ENCODE measurements around the gene ATOSB.

DNA sequence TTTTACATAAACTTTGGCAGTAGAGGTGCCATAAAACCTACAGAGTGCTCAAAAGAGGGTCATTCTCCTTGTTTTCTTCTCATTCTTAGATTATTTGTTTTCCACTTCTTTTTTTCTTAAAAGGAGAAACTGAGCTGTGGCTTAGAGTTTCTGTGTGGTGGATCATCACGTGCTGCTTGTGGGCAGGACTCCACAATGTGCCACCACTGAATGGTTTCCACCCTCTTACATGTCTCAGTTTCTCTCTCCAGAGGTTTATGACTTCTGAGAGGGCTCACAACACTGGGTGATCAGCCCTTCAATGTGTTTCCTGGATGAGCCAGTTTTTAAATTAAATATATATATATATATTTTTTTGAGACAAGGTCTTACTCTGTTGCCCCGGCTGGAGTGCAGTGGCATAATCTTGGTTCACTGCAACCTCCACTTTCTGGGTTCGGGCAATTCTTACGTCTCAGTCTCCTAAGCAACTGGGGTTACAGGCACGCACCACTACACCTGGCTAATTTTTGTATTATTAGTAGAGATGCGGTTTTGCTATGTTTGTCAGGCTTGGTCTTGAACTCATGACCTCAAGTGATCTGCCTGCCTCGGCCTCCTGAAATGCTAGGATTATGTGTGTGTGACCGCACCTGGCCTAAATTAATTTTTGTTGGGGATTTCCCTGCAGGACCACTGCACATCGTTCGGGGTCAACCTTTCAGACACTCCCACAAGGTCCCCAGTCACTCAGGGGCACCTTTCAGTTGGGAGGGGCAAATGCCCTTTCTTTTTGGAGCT, 43.0 kb upstream of the ATOSB start:
- TF ChIP-seq, protein P1, sequence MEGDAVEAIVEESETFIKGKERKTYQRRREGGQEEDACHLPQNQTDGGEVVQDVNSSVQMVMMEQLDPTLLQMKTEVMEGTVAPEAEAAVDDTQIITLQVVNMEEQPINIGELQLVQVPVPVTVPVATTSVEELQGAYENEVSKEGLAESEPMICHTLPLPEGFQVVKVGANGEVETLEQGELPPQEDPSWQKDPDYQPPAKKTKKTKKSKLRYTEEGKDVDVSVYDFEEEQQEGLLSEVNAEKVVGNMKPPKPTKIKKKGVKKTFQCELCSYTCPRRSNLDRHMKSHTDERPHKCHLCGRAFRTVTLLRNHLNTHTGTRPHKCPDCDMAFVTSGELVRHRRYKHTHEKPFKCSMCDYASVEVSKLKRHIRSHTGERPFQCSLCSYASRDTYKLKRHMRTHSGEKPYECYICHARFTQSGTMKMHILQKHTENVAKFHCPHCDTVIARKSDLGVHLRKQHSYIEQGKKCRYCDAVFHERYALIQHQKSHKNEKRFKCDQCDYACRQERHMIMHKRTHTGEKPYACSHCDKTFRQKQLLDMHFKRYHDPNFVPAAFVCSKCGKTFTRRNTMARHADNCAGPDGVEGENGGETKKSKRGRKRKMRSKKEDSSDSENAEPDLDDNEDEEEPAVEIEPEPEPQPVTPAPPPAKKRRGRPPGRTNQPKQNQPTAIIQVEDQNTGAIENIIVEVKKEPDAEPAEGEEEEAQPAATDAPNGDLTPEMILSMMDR (IDR thresholded peaks at IDR 0.05), result no peak
- TF ChIP-seq POLR2A (IDR thresholded peaks at IDR 0.05), result no peak
